Tibial nerve (tissue), 4 donors: ENCODE results near the gene ZNF407. TPM values are rescaled to one million over a fixed set of nuclear protein-coding genes. Genes with fewer than 3 reads are reported as not detected.

ENCODE experiments used
- DNase-seq, 2 donors: peaks; one replicate each; pipeline ENCODE4 v3.0.0-alpha.2; 2019; ENCODE audit warnings: low spot score in 2 of 2
- H3K27ac ChIP-seq, 4 donors: fragments of 200-600 bp; sonication (generic) in 3 of 4; one replicate each; pipeline ENCODE4 v1.5.1; 2017 to 2019; ENCODE audit warnings: mild to moderate bottlenecking in 1 of 4
- H3K27me3 ChIP-seq, 2 donors: fragments of 200-600 bp; sonication (generic) in 1 of 2; one replicate each; pipeline versions ENCODE4 v1.5.1 to v1.6.0; 2017 to 2019
- H3K36me3 ChIP-seq, 3 donors: fragments of 200-600 bp; sonication (generic); one replicate each; pipeline ENCODE4 v1.5.1; 2018 to 2019
- H3K4me1 ChIP-seq, 4 donors: fragments of 200-600 bp; sonication (generic) in 3 of 4; one replicate each; pipeline ENCODE4 v1.5.1; 2017 to 2019
- H3K4me3 ChIP-seq, 4 donors: fragments of 200-600 bp; sonication (generic) in 3 of 4; one replicate each; pipeline ENCODE4 v1.5.1; 2017 to 2019; ENCODE audit warnings: mild to moderate bottlenecking in 1 of 4, moderate library complexity in 1 of 4
- H3K9me3 ChIP-seq, 4 donors: fragments of 200-600 bp; sonication (generic) in 3 of 4; one replicate each; pipeline ENCODE4 v1.5.1; 2017 to 2019
- EP300 ChIP-seq, 2 donors: sonication (generic); formaldehyde crosslinking; IDR thresholded peaks; one replicate each; pipeline ENCODE4 v1.6.1; 2017; ENCODE audit warnings: antibody characterized with exemption in 2 of 2, mild to moderate bottlenecking in 1 of 2
- POLR2A ChIP-seq, 2 donors: fragments of 450-650 bp; IDR thresholded peaks; one replicate each; pipeline ENCODE4 v1.6.1; 2017; ENCODE audit warnings: antibody characterized with exemption in 2 of 2, mild to moderate bottlenecking in 2 of 2, moderate library complexity in 2 of 2
- WGBS, 2 donors: methylation state at CpG; one replicate each; pipeline ENCODE4 v1.1.5; 2018; 5-methylcytosine and 5-hydroxymethylcytosine counted together
- total RNA-seq, 4 donors: library from RNA; depleted of rRNA; stranded (reverse); fragments of >200 nt; gene quantifications; one replicate each; pipeline ENCODE4 v1.1.0, GENCODE V29; 2016
- TF ChIP-seq, protein P1 (sequence below), 5 experiments: fragments of 200-600 bp in 3 of 5; fragments of 450-650 bp in 2 of 5; sonication (generic) in 3 of 5; IDR thresholded peaks; one replicate each; pipeline ENCODE4 v1.5.1; 2016 to 2019; ENCODE audit warnings: antibody characterized with exemption in 5 of 5, mild to moderate bottlenecking in 3 of 5, moderate library complexity in 2 of 5

The ZNF407 gene
- total RNA-seq, 4 donors from 2014 or later, result 18.6 to 22.8 (median 19.6) TPM

- H3K27ac ChIP-seq, result no peak overlapping the region
- no peaks in the 10 kb centered on the region for H3K27me3 ChIP-seq
- no peak for TF ChIP-seq POLR2A (IDR thresholded peaks at IDR 0.05)
- no peak for TF ChIP-seq EP300 (IDR thresholded peaks at IDR 0.05)
- TF ChIP-seq, protein P1, sequence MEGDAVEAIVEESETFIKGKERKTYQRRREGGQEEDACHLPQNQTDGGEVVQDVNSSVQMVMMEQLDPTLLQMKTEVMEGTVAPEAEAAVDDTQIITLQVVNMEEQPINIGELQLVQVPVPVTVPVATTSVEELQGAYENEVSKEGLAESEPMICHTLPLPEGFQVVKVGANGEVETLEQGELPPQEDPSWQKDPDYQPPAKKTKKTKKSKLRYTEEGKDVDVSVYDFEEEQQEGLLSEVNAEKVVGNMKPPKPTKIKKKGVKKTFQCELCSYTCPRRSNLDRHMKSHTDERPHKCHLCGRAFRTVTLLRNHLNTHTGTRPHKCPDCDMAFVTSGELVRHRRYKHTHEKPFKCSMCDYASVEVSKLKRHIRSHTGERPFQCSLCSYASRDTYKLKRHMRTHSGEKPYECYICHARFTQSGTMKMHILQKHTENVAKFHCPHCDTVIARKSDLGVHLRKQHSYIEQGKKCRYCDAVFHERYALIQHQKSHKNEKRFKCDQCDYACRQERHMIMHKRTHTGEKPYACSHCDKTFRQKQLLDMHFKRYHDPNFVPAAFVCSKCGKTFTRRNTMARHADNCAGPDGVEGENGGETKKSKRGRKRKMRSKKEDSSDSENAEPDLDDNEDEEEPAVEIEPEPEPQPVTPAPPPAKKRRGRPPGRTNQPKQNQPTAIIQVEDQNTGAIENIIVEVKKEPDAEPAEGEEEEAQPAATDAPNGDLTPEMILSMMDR (IDR thresholded peaks at IDR 0.05), result no peak
- no peaks in the 10 kb centered on the region for H3K4me1 ChIP-seq
- H3K36me3 ChIP-seq, result no peaks in the 10 kb centered on the region
- no peak overlapping the region for H3K4me3 ChIP-seq
- H3K9me3 ChIP-seq, result peaks cover 0 to 10% (median 0%) of the 10 kb centered on the region in 4 donors
- no peak for DNase-seq
- 97% methylated on average over 42 to 43 of the region's 43 CpGs for WGBS, 2 donors
Observed at GRCh38 chr18:75087119-75088020, 489.7 kb downstream of the ZNF407 start.

GRCh38 chr18:75088021-75088506 lies 490.4 kb downstream of the ZNF407 start:
- peaks cover 0 to 3% (median 0%) of the 10 kb centered on the region in 4 donors for H3K9me3 ChIP-seq
- no peaks in the 10 kb centered on the region for H3K36me3 ChIP-seq
- H3K4me1 ChIP-seq, result no peaks in the 10 kb centered on the region
- TF ChIP-seq, protein P1 (IDR thresholded peaks at IDR 0.05), result no peak
- no peak for TF ChIP-seq EP300 (IDR thresholded peaks at IDR 0.05)
- TF ChIP-seq POLR2A (IDR thresholded peaks at IDR 0.05), result no peak
- DNase-seq, result no peak
- H3K27ac ChIP-seq, result no peak overlapping the region
- WGBS, 2 donors, result 92 to 95% methylated on average over 8 of the region's 8 CpGs
- H3K27me3 ChIP-seq, result no peaks in the 10 kb centered on the region
- H3K4me3 ChIP-seq, result no peak overlapping the region

DNA sequence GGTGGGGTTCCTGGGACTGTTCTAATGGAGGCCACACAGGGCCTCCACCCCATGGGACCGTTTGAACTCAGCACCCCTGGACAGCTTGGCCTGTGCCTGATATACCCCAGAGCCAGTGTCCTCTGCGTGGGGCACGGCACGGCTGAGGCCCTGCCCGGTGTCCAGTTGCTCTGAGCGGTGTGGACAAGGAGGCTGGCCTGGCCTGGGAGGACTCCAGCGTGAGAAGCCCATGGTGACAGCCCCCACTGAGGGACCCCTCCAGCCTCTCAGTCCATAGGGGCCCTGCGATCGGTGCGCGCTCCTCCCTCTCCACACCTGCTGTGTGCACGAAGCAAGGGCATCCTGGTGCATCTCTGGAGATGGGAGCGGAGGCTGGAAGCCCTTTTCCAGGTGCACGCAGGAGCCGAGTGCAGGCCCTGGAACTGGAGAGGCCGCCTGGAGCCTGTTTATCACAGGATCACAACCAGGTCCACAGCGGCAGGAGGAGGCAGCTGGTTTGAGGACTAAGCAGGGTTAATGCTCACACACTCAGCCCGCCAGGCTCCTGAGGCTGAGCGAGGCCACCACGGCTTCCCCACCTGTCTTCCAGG lies 491.0 kb downstream of the ZNF407 start:
- Histone ChIP-seq H3K27ac (no peak overlapping the region), H3K4me3 (no peak overlapping the region), H3K36me3 (no peaks in the 10 kb centered on the region), H3K4me1 (no peaks in the 10 kb centered on the region), H3K27me3 (no peaks in the 10 kb centered on the region), H3K9me3 (no peaks in the 10 kb centered on the region)
- no peak for DNase-seq
- 91 to 92% methylated on average over 13 to 15 of the region's 20 CpGs for WGBS, 2 donors
- TF ChIP-seq POLR2A (IDR thresholded peaks at IDR 0.05) (no peak), EP300 (IDR thresholded peaks at IDR 0.05) (no peak)
- TF ChIP-seq, protein P1 (IDR thresholded peaks at IDR 0.05), result no peak

GRCh38 chr18:75089748-75090327 lies 492.2 kb downstream of the ZNF407 start:
- no peak for DNase-seq
- no peak for TF ChIP-seq EP300 (IDR thresholded peaks at IDR 0.05)
- TF ChIP-seq, protein P1 (IDR thresholded peaks at IDR 0.05), result no peak
- TF ChIP-seq POLR2A (IDR thresholded peaks at IDR 0.05), result no peak
- H3K27ac ChIP-seq, result no peak overlapping the region
- H3K4me1 ChIP-seq, result no peaks in the 10 kb centered on the region
- no peaks in the 10 kb centered on the region for H3K27me3 ChIP-seq
- no peaks in the 10 kb centered on the region for H3K9me3 ChIP-seq
- 88 to 90% methylated on average over 31 of the region's 31 CpGs for WGBS, 2 donors
- no peaks in the 10 kb centered on the region for H3K36me3 ChIP-seq
- no peak overlapping the region for H3K4me3 ChIP-seq
